ENCODE results near the gene LANCL1.
A peak's percentile ranks its signal among the peaks of the same experiment; 100 is the strongest.

LANCL1 gene

GRCh38 chr2:210515911-210516310 lies 39.4 kb upstream of the LANCL1 start:
- 100% methylated on average over 2 of the region's 2 CpGs for WGBS (ENCODE audit: insufficient coverage)
- Histone ChIP-seq H3K27ac (ENCODE audit: insufficient read depth in 1 of 2, low read depth in 1 of 2, low read length in 2 of 2, poor library complexity in 1 of 2, severe bottlenecking in 2 of 2) (no peak overlapping the region), H3K27me3 (replicated peaks in 2 of 5; ENCODE audit: control insufficient read depth in 4 of 5, insufficient read depth in 5 of 5, low read length in 4 of 5) (no peaks in the 10 kb centered on the region), H3K4me1 (ENCODE audit: control extremely low read depth in 1 of 4, control insufficient read depth in 4 of 4, insufficient read depth in 4 of 4, low read length in 3 of 4) (no peaks in the 10 kb centered on the region), H3K36me3 (ENCODE audit: control insufficient read depth in 4 of 4, insufficient read depth in 4 of 4, low read length in 3 of 4) (no peaks in the 10 kb centered on the region), H3K4me3 (ENCODE audit: control insufficient read depth in 1 of 7, extremely low read depth in 1 of 7, insufficient read depth in 4 of 7, low read depth in 2 of 7, low read length in 6 of 7) (no peak overlapping the region), H3K9me3 (ENCODE audit: control extremely low read depth in 1 of 5, control insufficient read depth in 4 of 5, insufficient read depth in 2 of 5, low read depth in 1 of 5, low read length in 4 of 5) (no peaks in the 10 kb centered on the region)
- ChIA-PET POLR2A (no interaction called here), CTCF (interaction anchor here (1.0 kb wide), 1 partner anchor 12 kb away, joined by 3 read pairs; no protein-coding TSS in a partner anchor)
- no peak for DNase-seq

- ChIA-PET CTCF (interaction anchor here (0.7 to 1.9 kb wide), 8 partner anchors 8 to 586 kb away, joined by 3 to 8 read pairs (median 4); no protein-coding TSS in a partner anchor), POLR2A (no interaction called here)
- no peak overlapping the region for H3K27ac ChIP-seq (ENCODE audit: insufficient read depth in 1 of 2, low read depth in 1 of 2, low read length in 2 of 2, poor library complexity in 1 of 2, severe bottlenecking in 2 of 2)
- H3K4me1 ChIP-seq (ENCODE audit: control extremely low read depth in 1 of 4, control insufficient read depth in 4 of 4, insufficient read depth in 4 of 4, low read length in 3 of 4), result peaks cover 0 to 6% (median 0%) of the 10 kb centered on the region in 4 experiments
- H3K27me3 ChIP-seq (replicated peaks in 2 of 5; ENCODE audit: control insufficient read depth in 4 of 5, insufficient read depth in 5 of 5, low read length in 4 of 5), result peaks cover 0 to 3% (median 0%) of the 10 kb centered on the region in 5 experiments
- H3K4me3 ChIP-seq (ENCODE audit: control insufficient read depth in 1 of 7, extremely low read depth in 1 of 7, insufficient read depth in 4 of 7, low read depth in 2 of 7, low read length in 6 of 7), result peak overlapping the region in 1 of 7 experiments; percentile 78
- peaks cover 0 to 5% (median 0%) of the 10 kb centered on the region in 5 experiments for H3K9me3 ChIP-seq (ENCODE audit: control extremely low read depth in 1 of 5, control insufficient read depth in 4 of 5, insufficient read depth in 2 of 5, low read depth in 1 of 5, low read length in 4 of 5)
- no peaks in the 10 kb centered on the region for H3K36me3 ChIP-seq (ENCODE audit: control insufficient read depth in 4 of 4, insufficient read depth in 4 of 4, low read length in 3 of 4)
- 89% methylated on average over 1 of the region's 5 CpGs for WGBS (ENCODE audit: insufficient coverage)
- DNase-seq, result no peak
Measured at GRCh38 chr2:210503725-210504191, 27.2 kb upstream of the LANCL1 start.

- Histone ChIP-seq H3K9me3 (ENCODE audit: control extremely low read depth in 1 of 5, control insufficient read depth in 4 of 5, insufficient read depth in 2 of 5, low read depth in 1 of 5, low read length in 4 of 5) (peaks cover 0 to 6% (median 0%) of the 10 kb centered on the region in 5 experiments), H3K36me3 (ENCODE audit: control insufficient read depth in 4 of 4, insufficient read depth in 4 of 4, low read length in 3 of 4) (no peaks in the 10 kb centered on the region), H3K27me3 (replicated peaks in 2 of 5; ENCODE audit: control insufficient read depth in 4 of 5, insufficient read depth in 5 of 5, low read length in 4 of 5) (peaks cover 0 to 3% (median 0%) of the 10 kb centered on the region in 5 experiments), H3K4me3 (ENCODE audit: control insufficient read depth in 1 of 7, extremely low read depth in 1 of 7, insufficient read depth in 4 of 7, low read depth in 2 of 7, low read length in 6 of 7) (peak overlapping the region in 3 of 7 experiments; percentile 37 to 78 (median 61)), H3K4me1 (ENCODE audit: control extremely low read depth in 1 of 4, control insufficient read depth in 4 of 4, insufficient read depth in 4 of 4, low read length in 3 of 4) (peaks cover 0 to 6% (median 0%) of the 10 kb centered on the region in 4 experiments), H3K27ac (ENCODE audit: insufficient read depth in 1 of 2, low read depth in 1 of 2, low read length in 2 of 2, poor library complexity in 1 of 2, severe bottlenecking in 2 of 2) (no peak overlapping the region)
- POLR2A ChIA-PET, result no interaction called here
- WGBS (ENCODE audit: insufficient coverage), result 0% methylated on average over 2 of the region's 7 CpGs
- DNase-seq, result peak; percentile 14 to 49 (median 46)
- CTCF ChIA-PET, result interaction anchor here (0.7 to 1.9 kb wide), 11 partner anchors 9 to 586 kb away, joined by 3 to 8 read pairs (median 3); no protein-coding TSS in a partner anchor
Measured at GRCh38 chr2:210503001-210503623, 26.6 kb upstream of the LANCL1 start.

- Histone ChIP-seq H3K27ac (ENCODE audit: insufficient read depth in 1 of 2, low read depth in 1 of 2, low read length in 2 of 2, poor library complexity in 1 of 2, severe bottlenecking in 2 of 2) (no peak overlapping the region), H3K27me3 (replicated peaks in 2 of 5; ENCODE audit: control insufficient read depth in 4 of 5, insufficient read depth in 5 of 5, low read length in 4 of 5) (no peaks in the 10 kb centered on the region), H3K4me3 (ENCODE audit: control insufficient read depth in 1 of 7, extremely low read depth in 1 of 7, insufficient read depth in 4 of 7, low read depth in 2 of 7, low read length in 6 of 7) (no peak overlapping the region), H3K36me3 (ENCODE audit: control insufficient read depth in 4 of 4, insufficient read depth in 4 of 4, low read length in 3 of 4) (no peaks in the 10 kb centered on the region), H3K9me3 (ENCODE audit: control extremely low read depth in 1 of 5, control insufficient read depth in 4 of 5, insufficient read depth in 2 of 5, low read depth in 1 of 5, low read length in 4 of 5) (peaks cover 0 to 6% (median 0%) of the 10 kb centered on the region in 5 experiments), H3K4me1 (ENCODE audit: control extremely low read depth in 1 of 4, control insufficient read depth in 4 of 4, insufficient read depth in 4 of 4, low read length in 3 of 4) (no peaks in the 10 kb centered on the region)
- 8% methylated on average over 2 of the region's 3 CpGs for WGBS (ENCODE audit: insufficient coverage)
- POLR2A ChIA-PET, result no interaction called here
- CTCF ChIA-PET, result no interaction called here
- DNase-seq, result no peak
Measured at GRCh38 chr2:210496512-210496911, 20.0 kb upstream of the LANCL1 start.

GRCh38 chr2:210493528-210493927 lies 17.0 kb upstream of the LANCL1 start:
- H3K4me1 ChIP-seq (ENCODE audit: control extremely low read depth in 1 of 4, control insufficient read depth in 4 of 4, insufficient read depth in 4 of 4, low read length in 3 of 4), result no peaks in the 10 kb centered on the region
- 90% methylated on average over 3 of the region's 3 CpGs for WGBS (ENCODE audit: insufficient coverage)
- ChIA-PET POLR2A (no interaction called here), CTCF (interaction anchor here (1.2 kb wide), 1 partner anchor 10 kb away, joined by 6 read pairs; no protein-coding TSS in a partner anchor)
- no peaks in the 10 kb centered on the region for H3K9me3 ChIP-seq (ENCODE audit: control extremely low read depth in 1 of 5, control insufficient read depth in 4 of 5, insufficient read depth in 2 of 5, low read depth in 1 of 5, low read length in 4 of 5)
- H3K36me3 ChIP-seq (ENCODE audit: control insufficient read depth in 4 of 4, insufficient read depth in 4 of 4, low read length in 3 of 4), result no peaks in the 10 kb centered on the region
- DNase-seq, result no peak
- H3K27ac ChIP-seq (ENCODE audit: insufficient read depth in 1 of 2, low read depth in 1 of 2, low read length in 2 of 2, poor library complexity in 1 of 2, severe bottlenecking in 2 of 2), result no peak overlapping the region
- no peaks in the 10 kb centered on the region for H3K27me3 ChIP-seq (replicated peaks in 2 of 5; ENCODE audit: control insufficient read depth in 4 of 5, insufficient read depth in 5 of 5, low read length in 4 of 5)
- H3K4me3 ChIP-seq (ENCODE audit: control insufficient read depth in 1 of 7, extremely low read depth in 1 of 7, insufficient read depth in 4 of 7, low read depth in 2 of 7, low read length in 6 of 7), result no peak overlapping the region

- Histone ChIP-seq H3K4me3 (ENCODE audit: control insufficient read depth in 1 of 7, extremely low read depth in 1 of 7, insufficient read depth in 4 of 7, low read depth in 2 of 7, low read length in 6 of 7) (no peak overlapping the region), H3K4me1 (ENCODE audit: control extremely low read depth in 1 of 4, control insufficient read depth in 4 of 4, insufficient read depth in 4 of 4, low read length in 3 of 4) (peaks cover 3 to 9% (median 5%) of the 10 kb centered on the region in 4 experiments), H3K27me3 (replicated peaks in 2 of 5; ENCODE audit: control insufficient read depth in 4 of 5, insufficient read depth in 5 of 5, low read length in 4 of 5) (no peaks in the 10 kb centered on the region), H3K36me3 (ENCODE audit: control insufficient read depth in 4 of 4, insufficient read depth in 4 of 4, low read length in 3 of 4) (no peaks in the 10 kb centered on the region), H3K9me3 (ENCODE audit: control extremely low read depth in 1 of 5, control insufficient read depth in 4 of 5, insufficient read depth in 2 of 5, low read depth in 1 of 5, low read length in 4 of 5) (peaks cover 0 to 8% (median 4%) of the 10 kb centered on the region in 5 experiments), H3K27ac (ENCODE audit: insufficient read depth in 1 of 2, low read depth in 1 of 2, low read length in 2 of 2, poor library complexity in 1 of 2, severe bottlenecking in 2 of 2) (no peak overlapping the region)
- CTCF ChIA-PET, result no interaction called here
- no peak for DNase-seq
- 0% methylated on average over 1 of the region's 2 CpGs for WGBS (ENCODE audit: insufficient coverage)
- POLR2A ChIA-PET, result no interaction called here
Measured at GRCh38 chr2:210481601-210482175, 5.1 kb upstream of the LANCL1 start.

GRCh38 chr2:210480764-210481163 lies 4.2 kb upstream of the LANCL1 start:
- CTCF ChIA-PET, result no interaction called here
- no peak for DNase-seq
- Histone ChIP-seq H3K27me3 (replicated peaks in 2 of 5; ENCODE audit: control insufficient read depth in 4 of 5, insufficient read depth in 5 of 5, low read length in 4 of 5) (no peaks in the 10 kb centered on the region), H3K27ac (ENCODE audit: insufficient read depth in 1 of 2, low read depth in 1 of 2, low read length in 2 of 2, poor library complexity in 1 of 2, severe bottlenecking in 2 of 2) (no peak overlapping the region), H3K4me1 (ENCODE audit: control extremely low read depth in 1 of 4, control insufficient read depth in 4 of 4, insufficient read depth in 4 of 4, low read length in 3 of 4) (peaks cover 3 to 11% (median 6%) of the 10 kb centered on the region in 4 experiments), H3K36me3 (ENCODE audit: control insufficient read depth in 4 of 4, insufficient read depth in 4 of 4, low read length in 3 of 4) (no peaks in the 10 kb centered on the region), H3K9me3 (ENCODE audit: control extremely low read depth in 1 of 5, control insufficient read depth in 4 of 5, insufficient read depth in 2 of 5, low read depth in 1 of 5, low read length in 4 of 5) (peaks cover 0 to 8% (median 4%) of the 10 kb centered on the region in 5 experiments), H3K4me3 (ENCODE audit: control insufficient read depth in 1 of 7, extremely low read depth in 1 of 7, insufficient read depth in 4 of 7, low read depth in 2 of 7, low read length in 6 of 7) (no peak overlapping the region)
- POLR2A ChIA-PET, result no interaction called here
- WGBS (ENCODE audit: insufficient coverage), result 100% methylated on average over 2 of the region's 2 CpGs

Measured in common myeloid progenitor, CD34-positive (primary cell).